GM19238 (cell line): ENCODE measurements around the gene EIF4G3.
"Not testable (repeated sequence)": the region's sequence is repeated elsewhere in the genome, so short reads cannot be mapped to it uniquely, and the experiment has no call there.

Experiments used
- DNase-seq: peaks from one replicate; pipeline ENCODE4 v3.0.0; 2011; ENCODE audit warnings: low spot score; ENCODE audit not compliant: insufficient read length

The EIF4G3 gene

DNA sequence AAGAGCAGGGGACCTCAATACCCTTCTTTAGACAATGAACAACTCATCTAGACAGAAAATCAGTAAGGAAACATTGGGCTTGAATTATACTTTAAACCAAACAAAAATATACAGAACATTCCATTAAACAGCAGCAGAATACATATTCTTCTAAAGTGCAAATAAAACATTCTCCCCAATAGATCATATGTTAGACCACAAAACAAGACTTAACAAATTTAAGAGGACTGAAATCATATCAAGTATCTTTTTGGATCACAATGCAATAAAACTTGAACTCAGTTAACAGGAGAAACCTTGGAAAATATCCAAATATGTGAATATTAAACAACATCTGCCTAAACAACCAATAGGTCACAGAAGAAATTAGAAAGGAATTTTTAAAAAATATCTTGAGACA lies 341.9 kb downstream of the EIF4G3 start:
- DNase-seq, result no peak

DNA sequence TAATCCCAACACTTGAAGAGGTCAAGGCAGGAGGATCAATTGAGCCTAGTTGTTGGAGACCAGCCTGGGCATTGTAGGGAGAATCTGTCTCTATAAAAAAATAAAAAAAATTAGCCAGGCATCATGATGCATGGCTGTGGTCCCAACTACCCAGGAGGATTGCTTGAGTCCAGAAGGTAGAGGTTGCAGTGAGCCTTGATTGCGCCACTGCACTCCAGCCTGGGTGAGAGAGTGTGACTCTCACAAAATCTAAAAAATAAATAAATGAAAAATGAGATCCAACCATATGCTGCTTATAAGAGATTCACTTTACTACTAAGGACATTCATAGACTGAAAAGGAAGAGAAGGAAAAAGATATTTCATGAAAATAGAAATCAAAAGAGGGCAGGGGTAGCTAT lies 342.5 kb downstream of the EIF4G3 start:
- DNase-seq, result no peak

DNA sequence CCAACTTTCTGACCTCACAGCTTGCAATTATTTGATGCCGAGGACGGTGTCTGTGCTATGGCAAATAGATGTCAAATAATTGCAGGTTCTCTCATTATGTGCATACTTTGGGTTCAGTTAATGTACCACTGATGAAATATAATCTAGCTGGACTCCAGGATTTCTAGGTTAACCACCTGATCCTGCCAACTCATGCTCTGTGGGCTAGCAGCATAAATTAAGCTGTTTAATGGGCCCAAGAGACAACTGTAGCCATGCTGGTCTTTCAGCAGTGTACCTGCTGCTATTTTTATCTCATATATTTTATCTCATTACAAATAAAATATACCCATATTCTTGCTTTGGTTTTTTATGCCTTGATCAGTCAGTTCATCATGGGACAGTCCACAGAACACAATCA lies 346.3 kb downstream of the EIF4G3 start:
- DNase-seq, result no peak

DNA sequence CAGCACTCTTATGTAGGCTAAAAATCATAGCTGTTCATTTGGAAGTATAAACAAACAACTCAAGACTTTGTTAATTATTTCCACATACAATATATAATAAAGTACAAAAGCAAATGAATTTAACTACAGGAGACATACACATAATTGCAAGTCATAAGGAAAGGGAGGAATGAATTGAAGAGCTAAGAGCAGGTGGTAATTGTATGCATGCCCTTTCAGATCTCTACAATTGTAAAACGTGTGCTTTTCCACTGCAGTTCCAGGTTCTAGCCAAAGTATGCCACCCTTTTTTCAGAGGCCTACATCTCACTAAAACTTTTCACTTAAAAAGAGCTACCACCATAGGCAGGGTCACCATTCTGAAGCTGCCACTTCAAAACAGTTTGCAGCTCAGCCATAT lies 346.8 kb downstream of the EIF4G3 start:
- DNase-seq, result no peak

DNA sequence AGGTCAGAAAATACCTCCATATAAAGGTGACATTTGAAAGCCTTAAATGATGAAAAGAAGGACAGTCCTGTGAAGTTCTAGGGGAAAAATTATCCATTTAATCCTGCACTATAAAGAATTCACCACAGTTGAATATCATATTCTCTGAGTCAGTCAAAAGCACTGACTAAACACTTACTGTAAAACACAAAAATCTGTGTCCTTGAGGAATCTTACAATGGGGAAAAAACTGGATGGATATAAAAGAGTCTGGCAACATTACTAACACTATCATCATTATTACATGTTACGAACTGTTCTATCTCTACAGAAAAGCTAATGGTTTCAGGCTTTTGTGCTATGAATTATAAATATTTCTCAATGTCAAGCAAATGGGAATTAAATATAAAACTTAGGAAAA lies 347.2 kb downstream of the EIF4G3 start:
- no peak for DNase-seq

DNA sequence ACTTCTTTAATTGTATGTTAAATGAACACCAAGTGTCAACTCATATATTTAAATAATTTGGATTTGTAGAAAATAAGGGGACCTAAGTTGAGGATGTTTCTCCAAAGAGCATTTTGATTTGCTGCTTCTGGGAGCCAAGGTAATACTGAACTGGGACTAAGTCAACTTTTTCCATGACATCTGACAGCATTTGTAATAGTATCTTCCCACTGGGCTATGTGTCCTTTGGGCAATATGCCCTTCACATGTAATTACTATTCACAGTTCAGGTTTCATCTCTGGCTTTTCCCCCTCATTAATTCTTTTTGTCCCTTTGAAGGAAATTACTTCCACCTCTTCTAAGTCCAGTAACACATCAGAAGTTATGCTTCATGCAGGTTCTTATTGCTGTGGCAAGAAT lies 352.9 kb downstream of the EIF4G3 start:
- DNase-seq, result no peak

DNA sequence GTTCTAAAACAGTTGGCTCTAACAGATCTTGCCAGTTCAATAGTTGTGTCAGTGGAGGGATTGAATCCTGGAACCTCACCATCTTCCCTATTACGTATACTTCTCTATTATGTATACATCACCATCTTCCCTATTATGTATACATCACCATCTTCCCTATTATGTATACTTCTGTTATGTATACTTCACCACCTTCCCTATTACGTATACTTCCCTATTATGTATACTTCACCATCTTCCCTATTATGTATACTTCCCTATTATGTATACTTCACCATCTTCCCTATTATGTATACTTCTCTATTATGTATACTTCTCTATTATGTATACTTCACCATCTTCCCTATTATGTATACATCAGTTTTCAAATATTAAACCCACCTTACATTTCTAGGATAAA lies 355.2 kb downstream of the EIF4G3 start:
- no peak for DNase-seq

DNA sequence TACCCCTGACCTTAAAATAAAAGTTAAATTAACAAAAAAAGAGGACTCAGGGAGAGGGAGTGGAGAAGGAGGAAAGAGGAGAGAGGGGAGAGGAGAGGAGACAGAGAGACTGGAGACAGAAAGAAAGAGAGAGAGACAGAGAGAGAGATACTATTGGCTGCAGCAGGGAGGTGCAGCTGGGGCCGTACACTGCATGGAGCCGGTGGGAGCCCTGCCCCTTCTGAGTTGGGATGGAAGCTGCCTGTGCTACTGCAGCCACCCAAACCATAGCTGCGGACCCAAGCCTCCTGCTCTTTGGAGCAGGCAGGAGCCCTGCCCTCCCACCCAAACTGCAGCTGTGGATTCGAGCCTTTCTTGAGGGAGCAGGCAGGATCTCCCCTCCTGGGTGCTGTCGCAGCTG lies 356.9 kb downstream of the EIF4G3 start:
- no peak for DNase-seq

DNA sequence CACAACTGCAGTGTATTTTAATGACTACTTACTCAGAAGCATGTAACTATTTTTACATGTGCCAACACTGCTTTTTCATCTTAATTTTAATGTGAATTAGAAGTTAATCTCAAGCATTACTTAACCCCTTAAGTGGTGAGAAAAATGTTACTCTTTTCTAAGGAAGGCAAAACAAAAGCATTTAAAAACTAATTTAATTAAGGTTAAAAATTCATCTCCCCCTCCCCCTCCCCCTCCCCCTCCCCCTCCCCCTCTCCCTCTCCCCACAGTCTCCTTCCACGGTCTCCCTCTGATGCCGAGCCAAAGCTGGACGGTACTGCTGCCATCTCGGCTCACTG lies 362.2 kb downstream of the EIF4G3 start:
- no peak for DNase-seq

DNA sequence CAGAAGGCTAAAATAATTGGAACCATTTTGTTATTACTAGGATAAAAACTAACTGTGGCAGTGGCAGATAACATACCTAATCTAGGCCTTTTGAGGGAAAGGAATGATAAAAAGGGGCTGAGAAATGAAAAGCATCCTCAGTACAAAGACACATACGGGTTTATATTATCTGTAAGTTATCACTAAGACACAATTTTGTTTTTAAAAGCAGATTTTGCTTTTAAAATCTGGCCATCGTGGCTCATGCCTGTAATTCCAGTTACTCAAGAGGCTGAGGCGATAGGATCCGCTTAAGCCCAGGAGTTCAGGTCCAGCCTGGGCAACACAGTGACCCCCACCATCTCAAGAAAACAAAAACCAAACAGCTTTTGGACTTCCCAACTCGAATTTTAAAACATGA lies 364.8 kb downstream of the EIF4G3 start:
- no peak for DNase-seq

DNA sequence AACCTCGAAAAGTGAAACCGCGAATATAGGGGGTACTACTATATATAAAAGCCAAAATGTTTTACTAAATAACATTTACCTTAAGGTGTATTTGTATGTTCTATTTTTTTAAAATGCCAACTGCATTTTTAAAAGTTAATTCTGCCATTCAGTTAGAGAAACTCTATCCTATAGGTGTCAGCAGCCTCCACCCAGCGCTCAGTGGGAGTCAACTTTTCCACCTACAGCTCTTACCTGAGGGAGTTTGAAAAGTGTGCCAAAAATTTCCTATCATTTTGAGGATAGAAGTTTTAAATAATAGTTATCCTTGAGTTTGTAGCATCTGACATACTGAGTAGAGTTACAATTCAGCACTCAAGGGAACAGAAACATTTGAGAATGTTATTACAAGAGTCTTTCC lies 383.5 kb downstream of the EIF4G3 start:
- no peak for DNase-seq

DNA sequence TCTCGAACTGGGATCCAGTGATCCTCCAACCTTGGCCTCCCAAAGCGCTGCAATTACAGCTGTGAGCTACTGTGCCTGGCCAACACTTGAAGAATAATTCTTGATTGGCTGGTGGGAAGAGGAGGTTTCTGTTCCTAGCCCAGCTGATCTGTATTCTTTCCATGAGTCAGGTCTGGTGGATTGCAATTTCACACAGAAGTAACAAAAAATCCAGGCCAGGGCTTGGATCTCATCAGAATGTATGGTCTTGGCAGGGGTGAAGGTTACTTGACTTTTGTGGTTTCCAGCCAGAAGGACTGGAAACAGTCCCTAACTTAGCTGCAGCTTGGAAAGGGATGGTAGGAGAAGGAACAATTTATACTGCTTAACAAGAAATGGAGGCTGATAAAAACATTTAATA lies 384.5 kb downstream of the EIF4G3 start:
- DNase-seq, result no peak

DNA sequence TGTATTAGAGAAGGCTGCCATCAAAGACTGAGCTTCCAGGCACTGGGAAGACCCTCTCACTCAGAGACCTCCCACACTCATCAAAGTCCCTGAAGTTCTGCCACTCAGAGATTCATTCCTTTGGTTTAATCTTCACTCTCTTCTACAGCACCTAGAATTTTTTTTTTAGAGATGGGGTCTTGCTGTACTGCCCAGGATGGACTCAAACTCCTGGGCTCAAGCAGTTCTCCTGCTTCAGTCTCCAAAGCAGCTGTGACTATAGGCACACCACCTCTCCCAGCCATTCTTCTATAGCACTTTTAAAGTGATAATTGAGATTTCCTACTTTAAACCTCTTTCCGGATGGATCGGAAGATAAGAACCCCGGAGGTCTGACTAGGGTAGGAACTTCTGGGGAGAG lies 385.9 kb downstream of the EIF4G3 start:
- no peak for DNase-seq

DNA sequence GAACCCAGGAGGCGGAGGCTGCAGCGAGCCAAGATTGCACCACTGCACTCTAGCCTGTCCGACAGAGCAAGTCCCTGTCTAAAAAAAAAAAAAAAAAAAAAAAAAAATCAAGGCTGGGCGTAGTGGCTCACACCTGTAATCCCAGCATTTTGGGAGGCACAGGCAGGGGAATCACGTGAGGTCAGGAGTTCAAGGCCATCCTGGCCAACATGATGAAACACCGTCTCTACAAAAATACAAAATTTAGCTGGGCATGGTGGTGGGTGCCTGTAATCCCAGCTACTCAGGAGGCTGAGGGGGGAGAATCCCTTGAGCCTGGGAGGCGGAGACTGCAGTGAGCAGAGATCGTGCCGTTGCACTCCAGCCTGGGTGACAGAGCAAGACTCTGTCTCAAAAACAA lies 387.1 kb downstream of the EIF4G3 start:
- DNase-seq, result not testable (repeated sequence)

DNA sequence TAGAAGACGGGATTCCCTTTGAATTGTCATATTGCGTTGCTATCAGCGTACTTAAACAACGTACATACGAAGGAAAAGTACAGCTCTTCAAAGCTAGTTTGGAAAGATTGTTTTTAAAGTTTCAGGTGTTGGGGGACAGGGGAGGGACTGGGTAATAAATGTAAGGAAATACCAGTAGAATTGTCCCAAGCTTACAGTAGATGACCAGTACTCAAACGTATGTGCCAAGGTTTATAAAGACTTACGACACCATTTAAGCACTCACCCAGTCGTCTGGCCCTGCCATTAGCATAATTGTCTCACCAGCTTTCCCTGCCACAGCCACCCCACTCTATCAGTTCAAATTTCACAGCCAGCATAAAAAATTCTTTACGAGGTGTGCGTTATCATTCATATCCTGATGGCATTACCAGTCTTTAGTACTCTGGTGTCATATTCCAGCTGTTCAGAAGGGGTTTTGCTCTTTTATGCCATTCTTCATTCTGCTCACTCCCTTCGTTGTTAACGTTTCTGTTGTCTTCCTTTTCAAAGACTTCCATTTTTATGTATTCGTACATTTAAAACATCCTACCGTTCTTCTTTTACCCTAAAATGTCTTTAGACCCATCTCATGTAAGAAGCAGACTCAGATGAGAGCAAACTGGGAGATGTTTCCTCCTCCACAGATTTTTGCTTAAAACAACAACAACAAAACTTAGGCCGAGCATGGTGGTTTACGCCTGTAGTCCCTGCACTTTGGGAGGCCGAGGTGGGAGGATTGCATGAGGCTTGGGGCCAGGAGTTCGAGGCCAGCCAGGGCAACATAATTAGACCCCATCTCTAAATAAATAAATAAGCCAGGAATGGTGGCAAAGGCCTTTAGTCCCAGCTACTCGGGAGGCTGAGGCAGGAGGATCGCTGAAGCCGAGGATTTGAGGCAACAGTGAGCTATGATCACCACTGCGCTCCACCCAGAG lies 388.6 kb downstream of the EIF4G3 start:
- DNase-seq, result no peak

DNA sequence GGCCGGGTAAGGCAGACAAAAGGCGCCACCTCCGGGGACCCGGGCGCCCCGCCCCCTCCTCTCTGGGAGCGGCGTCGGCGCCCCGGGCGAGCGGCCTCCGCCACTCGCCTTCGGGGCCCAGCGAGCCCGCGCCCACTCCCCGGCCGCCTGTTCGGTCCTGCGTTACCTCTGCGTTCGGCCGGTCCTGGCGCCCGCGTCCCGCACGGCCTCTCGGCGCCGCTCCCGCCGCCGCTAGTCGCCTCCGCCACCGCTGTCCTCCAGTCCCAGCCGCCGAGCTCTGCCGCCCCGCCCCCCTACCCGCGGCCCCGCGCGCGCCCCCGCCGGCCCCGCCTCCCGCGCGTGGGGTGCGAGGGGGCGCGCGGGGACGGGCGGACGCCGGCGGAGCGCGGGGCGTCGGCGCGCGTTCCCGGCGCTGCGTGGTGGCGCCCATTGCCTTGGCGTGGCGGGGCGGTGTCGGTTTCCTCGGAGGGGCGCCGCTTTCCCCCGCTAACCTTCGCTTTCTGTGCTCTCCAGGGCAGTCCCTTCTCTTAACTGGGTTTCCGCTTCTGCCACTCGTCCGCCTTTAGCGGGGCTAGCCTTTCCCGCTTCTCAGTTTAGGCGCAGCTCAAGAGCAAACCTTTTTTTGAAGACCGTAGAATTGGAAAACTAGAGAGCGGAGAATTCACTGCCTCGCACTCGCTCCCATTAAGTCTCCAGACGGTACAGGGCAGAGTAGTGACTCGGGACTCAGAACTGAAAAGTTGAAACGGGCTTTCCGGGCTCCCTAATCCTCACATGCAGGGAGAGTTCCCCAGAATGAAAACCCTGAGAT lies 389.5 kb downstream of the EIF4G3 start, which contains the start of gene HP1BP3:
Gene HP1BP3 (minus strand): TSS at position 279 of the 811 bp plus-strand sequence. CDS start 6,867 bp downstream, outside the sequence.
- DNase-seq, result peak; percentile 79

DNA sequence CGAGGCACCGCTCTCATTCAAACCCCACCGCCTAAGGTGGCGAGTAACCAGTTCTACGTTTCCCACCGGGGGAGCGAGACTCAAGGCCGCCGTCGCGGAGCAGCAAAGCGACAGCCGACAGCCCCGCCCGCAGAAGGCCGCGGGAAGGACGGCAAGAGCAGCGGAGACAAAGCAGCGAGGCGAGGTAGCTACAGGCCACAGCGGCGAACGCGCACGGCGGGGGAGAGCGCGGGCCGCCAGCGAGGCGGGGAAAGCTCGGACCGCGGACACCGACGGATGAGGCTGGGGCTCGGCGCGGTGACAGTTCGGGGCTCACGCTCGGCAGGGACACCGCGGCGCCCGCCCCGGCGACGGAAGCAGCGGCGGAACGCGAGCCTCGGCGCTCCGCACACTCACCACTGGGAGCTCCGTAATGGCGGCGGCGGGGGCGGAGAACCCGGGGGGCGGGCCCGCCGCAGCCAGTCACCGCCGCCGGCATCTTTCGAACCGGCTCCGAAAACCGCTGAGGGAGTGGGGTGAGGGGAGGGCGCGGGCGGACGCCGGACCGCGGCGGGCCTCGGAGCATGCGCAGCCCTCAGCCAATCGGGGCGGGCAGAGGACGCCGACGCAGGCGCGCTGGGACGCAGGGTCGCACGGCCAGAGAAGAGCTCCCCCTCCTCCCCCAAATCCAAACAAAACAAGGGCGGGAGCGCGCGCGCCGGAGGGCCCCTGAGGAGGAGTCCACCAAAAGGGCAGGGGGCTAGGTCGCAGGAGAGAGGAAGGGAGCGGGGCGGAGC lies 390.3 kb downstream of the EIF4G3 start:
- DNase-seq, result peak; percentile 87

DNA sequence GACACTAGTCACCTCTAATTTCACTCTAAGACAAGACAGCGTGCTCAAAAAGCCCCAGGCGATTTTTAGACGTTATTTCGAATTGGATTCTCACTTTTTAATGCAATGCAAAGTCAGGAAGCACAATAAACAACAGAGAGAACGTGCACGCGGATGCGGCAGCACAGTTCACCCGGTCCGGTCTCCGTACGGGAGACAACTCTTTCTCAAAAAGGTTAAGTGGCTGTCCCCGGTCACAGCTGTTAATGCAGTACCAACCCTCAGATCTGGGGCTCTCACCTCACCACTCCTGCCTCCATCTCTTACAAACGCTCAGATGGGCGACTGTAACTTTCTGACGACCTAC lies 390.8 kb downstream of the EIF4G3 start:
- DNase-seq, result no peak

DNA sequence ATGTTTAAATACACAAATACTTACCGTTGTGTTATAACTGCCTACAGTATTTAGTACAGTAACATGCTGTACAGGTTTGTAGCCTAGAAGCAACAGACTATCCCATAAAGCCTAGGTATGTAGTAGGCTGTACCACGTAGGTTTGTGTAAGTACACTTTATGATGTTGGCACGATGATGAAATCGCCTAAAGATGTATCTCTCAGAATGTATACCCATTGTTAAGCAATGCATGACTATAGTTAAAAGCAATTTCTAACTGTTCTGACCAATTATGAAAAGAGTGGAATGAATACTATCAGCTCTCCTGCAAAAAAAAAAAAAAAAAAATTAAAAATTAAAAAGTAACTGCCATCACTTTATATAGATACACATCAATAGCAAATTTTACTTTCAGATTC lies 401.0 kb downstream of the EIF4G3 start:
- DNase-seq, result no peak

DNA sequence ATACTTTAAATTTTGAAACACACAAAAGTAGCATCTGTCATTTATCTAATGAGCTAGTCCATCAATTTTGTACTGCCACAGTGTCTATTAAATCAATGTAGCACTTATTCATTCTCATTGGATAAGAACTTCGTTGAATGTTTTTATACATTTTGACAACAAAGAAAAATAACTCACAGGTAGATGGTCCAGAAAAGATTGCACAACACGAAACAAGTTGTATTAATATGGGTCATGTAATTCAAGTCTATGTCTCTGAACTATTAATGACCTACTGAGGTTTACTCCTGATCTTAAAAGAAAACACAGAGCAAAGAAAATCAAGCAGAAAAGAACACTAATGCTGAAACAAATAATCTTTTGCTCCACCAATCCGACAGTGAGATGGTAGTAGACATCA lies 404.9 kb downstream of the EIF4G3 start:
- no peak for DNase-seq

DNA sequence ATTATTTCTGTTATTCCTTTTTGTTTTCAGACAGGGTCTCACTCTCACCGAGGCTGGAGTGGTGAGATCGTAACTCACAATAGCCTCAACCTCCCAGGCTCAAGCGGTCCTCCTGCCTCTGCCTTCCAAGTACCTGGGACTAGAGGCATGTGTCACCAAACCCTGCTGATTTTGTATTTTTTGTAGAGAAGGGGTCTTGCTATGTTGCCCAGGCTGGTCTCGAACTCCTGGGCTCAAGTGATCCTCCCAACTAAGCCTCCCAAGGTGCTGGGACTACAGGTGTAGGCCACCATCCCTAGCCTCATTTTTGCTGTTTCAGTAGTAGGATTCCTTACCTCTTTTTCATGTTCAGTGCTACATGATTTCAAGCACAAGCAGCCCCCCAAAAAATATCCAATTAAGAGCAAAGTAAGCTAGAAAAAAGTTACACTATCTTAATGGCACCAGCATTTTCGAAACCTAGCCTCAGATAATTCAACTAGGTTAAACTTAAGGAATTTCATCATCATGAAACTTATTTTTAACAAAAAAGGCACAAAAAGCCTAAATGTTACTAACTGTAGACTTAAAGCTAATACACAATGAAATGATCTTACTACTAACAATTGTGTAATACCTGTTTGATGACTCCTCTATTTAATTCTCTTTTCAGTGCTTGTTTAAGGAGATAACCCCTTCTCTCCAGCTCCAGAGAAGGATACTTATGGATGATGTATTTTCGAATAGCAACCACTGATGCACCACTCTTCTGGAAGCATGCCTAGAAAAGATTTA lies 406.2 kb downstream of the EIF4G3 start:
- DNase-seq, result no peak
